ENCODE results near the gene EVI2B.

DNA sequence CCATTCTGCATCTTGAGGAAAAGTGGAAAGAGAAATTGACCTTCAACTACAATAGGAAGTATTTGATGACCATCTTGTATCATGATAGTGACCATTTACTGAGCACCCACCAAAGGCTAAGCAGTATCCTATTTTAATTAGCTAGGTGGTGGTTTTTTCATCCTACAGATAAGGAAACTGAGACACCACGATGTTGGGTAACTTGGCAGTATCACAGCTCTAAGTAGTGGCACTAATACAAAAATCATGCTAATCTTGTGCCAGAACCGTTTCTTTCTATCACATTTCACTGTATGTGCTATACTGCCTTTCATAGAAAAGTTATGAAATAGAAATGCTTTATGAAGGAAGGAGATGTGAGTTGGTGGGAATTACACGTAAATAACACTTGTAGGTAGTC is 2.3 kb downstream of the EVI2B start:
- TF ChIP-seq POLR2AphosphoS5 (IDR thresholded peaks at IDR 0.05; ENCODE audit: low read depth, low read length) (no peak), TAF1 (IDR thresholded peaks at IDR 0.05; ENCODE audit: borderline replicate concordance, insufficient read depth, low read length) (no peak), FOXP2 (optimal IDR thresholded peaks at IDR 0.05; ENCODE audit: borderline replicate concordance, extremely low read depth, extremely low read length, insufficient read depth) (no peak), SIN3A (IDR thresholded peaks at IDR 0.05; ENCODE audit: borderline replicate concordance, insufficient read depth, low read length) (no peak)
- TF ChIP-seq, protein P1, sequence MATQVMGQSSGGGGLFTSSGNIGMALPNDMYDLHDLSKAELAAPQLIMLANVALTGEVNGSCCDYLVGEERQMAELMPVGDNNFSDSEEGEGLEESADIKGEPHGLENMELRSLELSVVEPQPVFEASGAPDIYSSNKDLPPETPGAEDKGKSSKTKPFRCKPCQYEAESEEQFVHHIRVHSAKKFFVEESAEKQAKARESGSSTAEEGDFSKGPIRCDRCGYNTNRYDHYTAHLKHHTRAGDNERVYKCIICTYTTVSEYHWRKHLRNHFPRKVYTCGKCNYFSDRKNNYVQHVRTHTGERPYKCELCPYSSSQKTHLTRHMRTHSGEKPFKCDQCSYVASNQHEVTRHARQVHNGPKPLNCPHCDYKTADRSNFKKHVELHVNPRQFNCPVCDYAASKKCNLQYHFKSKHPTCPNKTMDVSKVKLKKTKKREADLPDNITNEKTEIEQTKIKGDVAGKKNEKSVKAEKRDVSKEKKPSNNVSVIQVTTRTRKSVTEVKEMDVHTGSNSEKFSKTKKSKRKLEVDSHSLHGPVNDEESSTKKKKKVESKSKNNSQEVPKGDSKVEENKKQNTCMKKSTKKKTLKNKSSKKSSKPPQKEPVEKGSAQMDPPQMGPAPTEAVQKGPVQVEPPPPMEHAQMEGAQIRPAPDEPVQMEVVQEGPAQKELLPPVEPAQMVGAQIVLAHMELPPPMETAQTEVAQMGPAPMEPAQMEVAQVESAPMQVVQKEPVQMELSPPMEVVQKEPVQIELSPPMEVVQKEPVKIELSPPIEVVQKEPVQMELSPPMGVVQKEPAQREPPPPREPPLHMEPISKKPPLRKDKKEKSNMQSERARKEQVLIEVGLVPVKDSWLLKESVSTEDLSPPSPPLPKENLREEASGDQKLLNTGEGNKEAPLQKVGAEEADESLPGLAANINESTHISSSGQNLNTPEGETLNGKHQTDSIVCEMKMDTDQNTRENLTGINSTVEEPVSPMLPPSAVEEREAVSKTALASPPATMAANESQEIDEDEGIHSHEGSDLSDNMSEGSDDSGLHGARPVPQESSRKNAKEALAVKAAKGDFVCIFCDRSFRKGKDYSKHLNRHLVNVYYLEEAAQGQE (IDR thresholded peaks at IDR 0.05; ENCODE audit: insufficient read depth in 1 of 2, low read depth in 2 of 2, low read length in 2 of 2) = no peak

All from PFSK-1 (cell line).